HepG2 (cell line): ENCODE results near the gene MND1. TPM values are rescaled to one million over a fixed set of nuclear protein-coding genes. Genes with fewer than 3 reads are reported as not detected.

Source experiments
- ATAC-seq: fragments of 200-7000 bp; cut with Tn5 transposase; 3 replicates; pipeline ENCODE4 v1.9.1; 2020; ENCODE audit warnings: mild to moderate bottlenecking, moderate library complexity
- BruUV-seq: library from RNA; stranded (reverse); fragments of 400-500 nt; replicated peaks from 2 replicates; lab custom pipeline; 2021; lab: Mats Ljungman, UMichigan
- CTCF ChIA-PET: fragments of 300-600 bp; formaldehyde crosslinking; extraction: SDS; loops from one replicate; lab custom pipeline; 2021; ENCODE audit warnings: low total read pairs, inconsistent platforms, low intra/inter-chr PET ratio; lab: Yijun Ruan, JAX
- POLR2A ChIA-PET: fragments of 350-600 bp; sonication (Branson Sonifier 250); formaldehyde crosslinking; loops from one replicate; lab custom pipeline; 2020; ENCODE audit warnings: antibody characterized with exemption, inconsistent platforms; lab: Yijun Ruan, JAX
- DNase-seq: peaks from one replicate; pipeline ENCODE4 v3.0.0-alpha.2; 2015; ENCODE audit warnings: low spot score
- FAIRE-seq: peaks from 3 replicates; lab custom pipeline; 2011; peaks lifted over from hg19 to GRCh38; lab: Jason Lieb, UNC
- H2AFZ ChIP-seq: one replicate; pipeline ENCODE4 v1.6.1; 2011; ENCODE audit warnings: low read length, inconsistent platforms
- H3K27ac ChIP-seq: fragments of 300-600 bp; 3 replicates; pipeline ENCODE4 v1.8.0; 2011; ENCODE audit warnings: mixed run types, mild to moderate bottlenecking, mixed read lengths, low read length, inconsistent platforms; ENCODE audit not compliant: insufficient read depth; ENCODE audit errors: extremely low read length
- H3K27me3 ChIP-seq, 2 experiments: fragments of 200-600 bp in 1 of 2; 2 replicates in 1 of 2; 3 replicates in 1 of 2; pipeline versions ENCODE4 v1.6.0 to v1.8.0; 2011; ENCODE audit warnings: low read length in 2 of 2, mild to moderate bottlenecking in 2 of 2, moderate library complexity in 2 of 2, inconsistent platforms in 1 of 2; ENCODE audit not compliant: insufficient read depth in 2 of 2, control insufficient read depth in 1 of 2
- H3K36me3 ChIP-seq, 2 experiments: fragments of 200-600 bp in 1 of 2; replicated peaks in 1 of 2; 2 replicates in 1 of 2; 3 replicates in 1 of 2; pipeline versions ENCODE4 v1.5.1 to v1.8.0; 2011; ENCODE audit warnings: low read length in 2 of 2, inconsistent platforms in 1 of 2; ENCODE audit not compliant: insufficient read depth in 2 of 2, control insufficient read depth in 1 of 2
- H3K4me1 ChIP-seq: 2 replicates; pipeline ENCODE4 v1.5.1; 2012; ENCODE audit warnings: low read length, inconsistent platforms; ENCODE audit not compliant: insufficient read depth
- H3K4me2 ChIP-seq: 2 replicates; pipeline ENCODE4 v1.6.0; 2011; ENCODE audit warnings: low read depth, low read length, inconsistent platforms
- H3K4me3 ChIP-seq, 3 experiments: fragments of 200-600 bp in 1 of 3; sonication (generic), shearing (Covaris generic) in 1 of 3; replicated peaks in 1 of 3; 2 replicates each; pipeline ENCODE4 v1.5.1; 2011 to 2016; ENCODE audit warnings: low read length in 3 of 3, inconsistent platforms in 2 of 3, low read depth in 2 of 3, mild to moderate bottlenecking in 2 of 3, control low read depth in 1 of 3, mixed read lengths in 1 of 3; ENCODE audit not compliant: insufficient read depth in 1 of 3
- H3K79me2 ChIP-seq: one replicate; pipeline ENCODE4 v1.6.1; 2011; ENCODE audit warnings: low read length, inconsistent platforms; ENCODE audit not compliant: insufficient read depth
- H3K9ac ChIP-seq: 2 replicates; pipeline ENCODE4 v1.6.0; 2011; ENCODE audit warnings: mild to moderate bottlenecking, low read depth, low read length, inconsistent platforms; ENCODE audit not compliant: insufficient read depth
- H3K9me3 ChIP-seq: 2 replicates; pipeline ENCODE4 v1.5.1; 2012; ENCODE audit warnings: mild to moderate bottlenecking, low read length
- H4K20me1 ChIP-seq: 2 replicates; pipeline ENCODE4 v1.6.0; 2011; ENCODE audit warnings: inconsistent platforms, mild to moderate bottlenecking, low read length, moderate library complexity; ENCODE audit not compliant: insufficient read depth
- ATF3 ChIP-seq: sonication (generic); formaldehyde crosslinking; IDR thresholded peaks from 2 replicates; pipeline ENCODE4 v1.4.0; 2020; ENCODE audit warnings: missing genetic modification reagents
- EEA1 ChIP-seq: sonication (generic); formaldehyde crosslinking; IDR thresholded peaks from 2 replicates; pipeline ENCODE4 v1.5.1; 2020; ENCODE audit warnings: mild to moderate bottlenecking, missing genetic modification reagents, borderline replicate concordance
- ELF1 ChIP-seq: sonication (generic); formaldehyde crosslinking; IDR thresholded peaks from 2 replicates; pipeline ENCODE4 v1.4.0; 2020; ENCODE audit warnings: missing genetic modification reagents
- HOXA5 ChIP-seq: sonication (generic); formaldehyde crosslinking; IDR thresholded peaks from 2 replicates; pipeline ENCODE4 v1.4.0; 2020; ENCODE audit warnings: missing genetic modification reagents
- KDM1A ChIP-seq: IDR thresholded peaks from 2 replicates; pipeline ENCODE4 v1.6.1; 2016; ENCODE audit warnings: missing compliant biosample characterization
- MED1 ChIP-seq: sonication (generic); formaldehyde crosslinking; IDR thresholded peaks from 2 replicates; pipeline ENCODE4 v1.4.0; 2020; ENCODE audit warnings: missing genetic modification reagents
- NAIF1 ChIP-seq: sonication (generic); formaldehyde crosslinking; IDR thresholded peaks from 2 replicates; pipeline ENCODE4 v1.5.0; 2020; ENCODE audit warnings: mild to moderate bottlenecking, missing genetic modification reagents, borderline replicate concordance
- NFIC ChIP-seq: IDR thresholded peaks from 2 replicates; pipeline ENCODE4 v1.6.1; 2012; ENCODE audit warnings: mild to moderate bottlenecking, low read length, inconsistent platforms
- PAF1 ChIP-seq: IDR thresholded peaks from 2 replicates; pipeline ENCODE4 v1.6.1; 2016; ENCODE audit warnings: missing genetic modification reagents, missing compliant biosample characterization
- SAP130 ChIP-seq: IDR thresholded peaks from 2 replicates; pipeline ENCODE4 v1.6.1; 2016; ENCODE audit warnings: low read depth
- SMYD3 ChIP-seq: sonication (generic); formaldehyde crosslinking; IDR thresholded peaks from 2 replicates; pipeline ENCODE4 v1.8.1; 2023; ENCODE audit warnings: mild to moderate bottlenecking, missing genetic modification reagents
- TFDP2 ChIP-seq: sonication (generic); formaldehyde crosslinking; IDR thresholded peaks from 2 replicates; pipeline ENCODE4 v1.4.0; 2020; ENCODE audit warnings: missing genetic modification reagents
- YEATS4 ChIP-seq: sonication (generic); formaldehyde crosslinking; IDR thresholded peaks from 2 replicates; pipeline ENCODE4 v1.4.0; 2020; ENCODE audit warnings: missing genetic modification reagents, borderline replicate concordance
- ZNF580 ChIP-seq: IDR thresholded peaks from 2 replicates; pipeline ENCODE4 v1.6.1; 2016; ENCODE audit warnings: low read depth, borderline replicate concordance
- ZNF607 ChIP-seq: sonication (generic); formaldehyde crosslinking; IDR thresholded peaks from 2 replicates; pipeline ENCODE4 v1.5.1; 2020; ENCODE audit warnings: missing genetic modification reagents, mild to moderate bottlenecking, borderline replicate concordance
- ZNF747 ChIP-seq: sonication (generic); formaldehyde crosslinking; IDR thresholded peaks from 2 replicates; pipeline ENCODE4 v1.8.1; 2023; ENCODE audit warnings: missing genetic modification reagents, mild to moderate bottlenecking, borderline replicate concordance
- ZNF780A ChIP-seq: sonication (generic); formaldehyde crosslinking; IDR thresholded peaks from 2 replicates; pipeline ENCODE4 v1.8.0; 2022; ENCODE audit warnings: mild to moderate bottlenecking, missing genetic modification reagents, moderate library complexity
- ZNF790 ChIP-seq: sonication (generic); formaldehyde crosslinking; IDR thresholded peaks from 2 replicates; pipeline ENCODE4 v1.8.0; 2022; ENCODE audit warnings: missing genetic modification reagents, mild to moderate bottlenecking, borderline replicate concordance
- ZNF839 ChIP-seq: sonication (generic); formaldehyde crosslinking; IDR thresholded peaks from 2 replicates; pipeline ENCODE4 v1.4.0; 2020; ENCODE audit warnings: missing genetic modification reagents, mild to moderate bottlenecking, borderline replicate concordance
- WGBS: methylation state at CpG from one replicate; pipeline ENCODE4 v1.1.6; 2017; ENCODE audit warnings: low lambda C conversion rate; 5-methylcytosine and 5-hydroxymethylcytosine counted together
- in situ Hi-C: cut with HindIII; loops from 2 replicates; pipeline ENCODE4 v1.10.0; 2017; ENCODE audit warnings: low pct_unique_long_range_greater_than_20kb; ENCODE audit not compliant: extremely low pct_ligation_motif_present
- intact Hi-C: fragments of 100-400 bp; cut with micrococcal nuclease; formaldehyde crosslinking; loops from one replicate; pipeline ENCODE4 v1.10.0; 2022; ENCODE audit not compliant: unreplicated experiment
- polyA plus RNA-seq, 8 experiments: library from polyadenylated mRNA; depleted of rRNA in 3 of 8; stranded (reverse) in 7 of 8; unstranded in 1 of 8; fragments of >200 nt; fragmentation: Illumina TruSeq in 4 of 8; extraction: Trizol in 4 of 8; gene quantifications; 2 replicates each; pipeline versions ENCODE4 v1.2.1 to v1.2.3, GENCODE V29; 2011 to 2016; ENCODE audit warnings: low read depth in 4 of 8, missing spikeins in 1 of 8, mixed read lengths in 1 of 8; ENCODE audit not compliant: insufficient read depth in 1 of 8
- total RNA-seq, 5 experiments: library from RNA; depleted of rRNA; stranded (reverse); fragments of >200 nt; fragmentation: Illumina TruSeq; extraction: Trizol; gene quantifications; 2 replicates each; pipeline ENCODE4 v1.2.3, GENCODE V29; 2016; ENCODE audit warnings: low read depth in 1 of 5

Gene MND1
- total and polyA plus RNA-seq, 2 of the 13 experiments (the other 11 are each of a cell fraction or from before 2014, with no cell fraction given), result 4.8 to 30.7 TPM

- TF ChIP-seq YEATS4 (CRISPR knock-in tag) (0 out of 2 replicates have a peak, but pooled peaks have one; percentile 26), ZNF780A (no peak), ZNF747 (CRISPR knock-in tag) (no peak), TFDP2 (CRISPR knock-in tag) (no peak), ZNF790 (CRISPR knock-in tag) (no peak), SMYD3 (no peak), ELF1 (peak; percentile 79), HOXA5 (CRISPR knock-in tag) (0 out of 2 replicates have a peak, but pooled peaks have one; percentile 23)
These were observed 88.7 kb downstream of the MND1 start (continued) for GRCh38 chr4:153432965-153433753.

- intact Hi-C loops (loop anchor here (1.0 to 10.0 kb wide), 3 partner anchors 89 to 211 kb away; partner anchors contain the start of gene MND1), in situ Hi-C loops (no loop called here)
- H3K27me3 ChIP-seq, result no peaks in the 10 kb centered on the region
- POLR2A ChIA-PET, result no interaction called here
- peaks cover 15% of the 10 kb centered on the region for H3K4me1 ChIP-seq
- H3K4me3 ChIP-seq, result no peak overlapping the region
- H3K4me2 ChIP-seq, result peak overlapping the region; percentile 49
- 55% methylated on average over 3 of the region's 3 CpGs for WGBS
- no peak for TF ChIP-seq ZNF580
- no peak for TF ChIP-seq ZNF839
- TF ChIP-seq PAF1 (CRISPR knock-in tag), result no peak
- TF ChIP-seq MED1 (CRISPR knock-in tag), result no peak
- TF ChIP-seq NFIC, result no peak
- TF ChIP-seq NAIF1, result no peak
- TF ChIP-seq SAP130 (CRISPR knock-in tag), result no peak
- no peak for TF ChIP-seq ZNF607 (CRISPR knock-in tag)
- no peak for TF ChIP-seq EEA1 (CRISPR knock-in tag)
- no peak for TF ChIP-seq KDM1A (CRISPR knock-in tag)
- TF ChIP-seq ATF3 (CRISPR knock-in tag), result no peak
- ATAC-seq, result no peak
- no peak overlapping the region for H3K27ac ChIP-seq
- no TSS peak for BruUV-seq
- CTCF ChIA-PET, result interaction anchor here (2.3 to 2.5 kb wide), 2 partner anchors 141 to 143 kb away, joined by 15 to 21 read pairs; no protein-coding TSS in a partner anchor
- DNase-seq, result no peak
- H3K9ac ChIP-seq, result no peak overlapping the region
- H4K20me1 ChIP-seq, result no peaks in the 10 kb centered on the region
- no peaks in the 10 kb centered on the region for H3K9me3 ChIP-seq
- H3K79me2 ChIP-seq, result no peaks in the 10 kb centered on the region
- peak overlapping the region; percentile 86 for H2AFZ ChIP-seq
- no peaks in the 10 kb centered on the region for H3K36me3 ChIP-seq
- FAIRE-seq, result no peak
These were observed 89.2 kb downstream of the MND1 start for GRCh38 chr4:153433754-153434105.
